CD4-positive, alpha-beta T cell treated with Interferon gamma for 1 hour (primary cell): ENCODE data around the gene CA5B.
"Not testable (repeated sequence)": the region's sequence is repeated elsewhere in the genome, so short reads cannot be mapped to it uniquely, and the experiment has no call there.

Source experiments
- DNase-seq: peaks from one replicate; pipeline ENCODE4 v3.0.0-alpha.2; 2020

The CA5B gene

DNA sequence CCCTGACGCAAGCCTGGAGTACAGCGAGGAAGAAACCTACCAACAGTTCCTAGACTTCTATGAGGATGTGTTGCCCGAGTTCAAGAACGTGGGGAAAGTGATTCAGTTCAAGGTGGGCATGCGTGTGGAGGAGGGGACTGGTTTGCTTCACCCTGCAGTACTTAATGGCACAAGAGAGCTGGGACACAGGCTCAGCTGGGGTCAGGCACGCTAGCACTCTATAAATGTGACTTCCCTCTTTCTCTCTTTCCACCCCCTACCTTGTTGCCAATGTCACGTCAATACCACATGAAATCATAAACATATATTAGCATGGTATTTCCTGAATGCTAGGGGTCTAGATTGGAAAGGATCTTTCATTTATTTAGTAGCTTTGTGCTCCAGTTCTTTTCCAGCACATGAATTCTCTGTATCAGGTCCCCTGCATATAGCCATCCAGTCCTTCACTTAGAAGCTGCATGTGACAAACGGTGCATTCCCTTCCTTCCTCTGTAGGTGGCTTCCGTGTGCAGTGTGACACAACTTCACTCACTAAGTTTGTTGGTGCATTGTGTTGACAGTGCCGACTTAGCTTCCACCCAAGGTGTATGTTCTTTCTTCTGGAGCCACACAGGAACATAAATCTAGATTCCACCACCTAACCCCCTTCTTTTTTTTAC, 77.8 kb downstream of the CA5B start:
- DNase-seq, result peak; percentile 19

DNA sequence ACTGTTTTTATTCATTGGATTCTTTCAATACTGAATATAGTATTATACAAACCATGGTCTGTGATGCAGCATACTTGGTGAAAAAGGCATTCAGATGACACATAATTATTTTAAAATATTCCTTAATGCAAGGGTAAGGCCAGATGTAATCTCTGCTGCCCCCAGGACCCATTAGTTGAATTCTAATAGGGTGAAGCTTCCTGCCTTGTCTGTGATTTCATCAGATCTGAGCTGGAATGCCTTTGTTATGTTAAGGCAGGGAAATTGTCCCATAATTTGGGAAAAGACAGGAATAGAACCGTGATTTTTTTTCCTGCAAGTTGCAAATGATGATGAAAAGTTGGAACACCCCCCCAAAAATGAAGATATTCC, 78.4 kb downstream of the CA5B start:
- no peak for DNase-seq

DNA sequence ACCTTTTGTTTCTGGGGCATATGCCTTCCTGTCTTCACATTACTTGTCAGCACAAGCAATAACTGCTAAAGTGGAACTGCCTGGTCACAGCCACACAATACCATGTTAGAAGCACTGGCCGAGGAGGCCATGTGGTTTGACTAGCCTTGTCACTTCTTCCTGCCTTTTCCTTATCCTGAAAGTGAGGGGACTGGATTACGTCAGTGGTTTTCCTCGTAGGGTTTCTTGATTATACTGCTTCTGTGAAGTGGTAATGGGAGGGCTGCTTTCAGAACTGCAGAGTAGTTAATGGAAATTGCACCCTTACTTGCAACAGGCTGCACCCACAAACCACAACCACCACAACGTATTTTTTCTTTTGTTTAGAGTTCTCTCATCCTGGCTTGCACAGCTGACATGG, 78.8 kb downstream of the CA5B start:
- DNase-seq, result peak; percentile 1

DNA sequence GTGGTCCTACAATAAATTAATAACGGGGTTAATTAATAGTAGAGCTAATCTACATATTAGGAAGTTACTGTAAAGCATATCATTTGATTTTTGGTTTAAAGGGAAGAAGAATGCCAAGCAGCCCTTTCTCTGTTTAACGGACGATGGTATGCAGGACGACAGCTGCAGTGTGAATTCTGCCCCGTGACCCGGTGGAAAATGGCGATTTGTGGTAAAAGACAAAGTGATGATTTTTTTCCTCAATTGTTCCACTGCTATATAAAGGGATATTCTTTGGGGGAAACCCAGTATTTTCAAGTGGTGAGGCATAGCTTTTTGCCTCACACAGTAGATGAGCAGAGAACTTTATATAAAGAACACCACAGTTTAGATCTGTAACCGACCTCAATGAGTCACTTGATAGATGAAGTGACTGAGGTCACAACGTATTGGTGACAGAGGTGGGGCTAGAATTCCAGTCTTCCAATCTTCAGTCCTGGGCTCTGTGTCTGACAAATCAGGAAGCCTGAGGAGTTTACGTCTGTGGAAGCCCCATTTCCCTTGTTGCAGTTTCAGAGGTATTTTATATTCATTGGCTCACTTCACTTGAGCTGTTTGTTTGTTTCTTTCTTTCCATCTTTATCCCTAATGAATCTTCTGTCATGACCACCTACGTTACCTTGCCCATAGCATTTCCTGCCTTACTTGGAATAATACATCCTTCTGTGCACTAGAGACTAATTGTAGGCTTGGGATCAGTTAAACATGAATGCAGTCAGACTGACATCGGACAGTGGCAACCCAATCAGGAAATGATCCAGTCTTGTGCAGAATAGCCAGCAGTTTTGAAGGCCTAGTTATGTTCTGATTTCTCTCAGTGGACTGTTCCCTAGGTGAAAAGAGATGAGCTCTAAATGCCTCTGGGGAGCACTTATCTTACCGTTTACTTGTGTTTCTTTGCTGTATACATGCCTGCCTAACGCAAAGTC, 82.3 kb downstream of the CA5B start:
- DNase-seq, result no peak

DNA sequence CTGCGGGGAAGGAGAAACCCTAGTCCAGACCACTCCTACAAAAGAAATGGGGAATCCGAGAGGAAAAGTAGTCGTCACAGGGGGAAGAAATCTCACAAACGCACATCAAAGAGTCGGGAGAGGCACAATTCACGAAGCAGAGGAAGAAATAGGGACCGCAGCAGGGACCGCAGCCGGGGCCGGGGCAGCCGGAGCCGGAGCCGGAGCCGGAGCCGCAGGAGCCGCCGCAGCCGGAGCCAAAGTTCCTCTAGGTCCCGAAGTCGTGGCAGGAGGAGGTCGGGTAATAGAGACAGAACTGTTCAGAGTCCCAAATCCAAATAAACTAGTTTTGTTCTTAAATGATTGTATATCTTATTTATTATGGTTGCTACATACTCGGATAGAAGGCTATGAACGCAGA, 84.9 kb downstream of the CA5B start:
- no peak for DNase-seq

DNA sequence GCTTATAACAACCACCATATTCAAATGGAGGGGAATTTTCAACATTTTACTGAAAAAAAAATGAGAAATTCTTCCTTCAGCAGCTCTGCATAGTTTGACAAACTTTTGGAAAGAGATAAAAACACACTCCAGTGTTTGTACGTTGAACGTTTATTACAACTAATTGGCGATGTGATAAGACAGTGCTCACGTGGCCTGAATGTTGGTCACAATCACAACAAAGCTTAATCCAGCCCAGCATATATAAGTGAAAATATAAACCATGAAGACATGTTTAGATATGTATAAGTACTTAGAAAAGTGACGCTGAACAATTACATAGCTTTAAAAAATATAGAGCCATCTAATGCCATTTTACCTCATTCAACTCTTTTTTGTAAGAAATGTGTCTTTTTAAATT, 87.9 kb downstream of the CA5B start:
- DNase-seq, result no peak

DNA sequence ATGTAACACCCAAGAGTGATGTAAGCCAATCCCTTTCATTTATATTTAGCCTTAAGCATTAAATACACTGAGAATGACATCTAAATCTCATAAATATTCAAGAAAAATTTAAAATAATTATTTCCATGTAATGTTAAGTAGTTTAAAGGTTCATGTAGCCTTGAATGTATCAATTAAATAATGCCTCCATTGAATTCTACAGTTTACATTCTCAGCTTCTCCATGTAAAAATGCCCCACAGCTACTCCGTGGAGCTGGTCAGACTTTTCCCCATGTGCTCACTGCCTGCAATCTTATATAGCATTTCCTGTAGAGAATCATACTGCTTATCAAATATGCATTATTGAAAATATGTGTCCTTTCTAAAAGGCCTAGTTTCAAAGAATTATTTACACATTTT, 91.1 kb downstream of the CA5B start:
- DNase-seq, result no peak

DNA sequence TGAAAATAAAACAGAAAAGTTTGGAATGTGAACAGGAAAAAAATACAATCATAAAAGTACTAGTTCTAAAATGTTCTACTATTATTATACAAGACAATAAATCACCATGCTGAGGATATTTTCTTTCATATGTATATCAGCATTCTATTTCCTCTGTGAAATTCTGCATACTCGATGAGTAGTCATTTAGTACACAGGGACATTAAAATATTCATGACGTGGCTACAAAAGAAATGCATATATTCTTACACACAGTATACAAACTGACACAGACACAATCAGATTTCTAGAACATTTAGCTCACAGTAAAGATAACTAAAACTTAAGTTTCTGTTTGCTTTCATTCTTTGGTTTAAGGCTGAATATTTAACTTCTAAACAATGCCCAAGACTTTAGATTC, 93.3 kb downstream of the CA5B start:
- DNase-seq, result not testable (repeated sequence)

DNA sequence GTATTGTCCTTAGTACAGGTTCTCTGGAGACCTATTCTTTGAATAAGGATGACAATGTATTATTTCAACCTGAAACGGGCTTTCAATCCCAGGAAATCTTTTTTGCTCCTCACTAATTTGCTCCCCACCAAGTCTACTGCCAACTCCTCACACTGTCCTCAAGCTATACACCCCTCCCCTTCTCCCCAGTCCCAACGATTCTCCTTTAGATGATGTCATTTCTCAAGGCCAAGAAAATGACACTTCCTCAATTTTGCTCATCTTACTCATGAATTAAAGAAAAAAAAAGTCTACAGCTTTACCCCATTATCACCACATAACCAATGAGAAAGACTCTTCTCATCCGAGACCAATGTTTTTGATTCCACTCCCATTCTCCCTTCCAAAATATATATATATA, 96.0 kb downstream of the CA5B start:
- DNase-seq, result no peak

DNA sequence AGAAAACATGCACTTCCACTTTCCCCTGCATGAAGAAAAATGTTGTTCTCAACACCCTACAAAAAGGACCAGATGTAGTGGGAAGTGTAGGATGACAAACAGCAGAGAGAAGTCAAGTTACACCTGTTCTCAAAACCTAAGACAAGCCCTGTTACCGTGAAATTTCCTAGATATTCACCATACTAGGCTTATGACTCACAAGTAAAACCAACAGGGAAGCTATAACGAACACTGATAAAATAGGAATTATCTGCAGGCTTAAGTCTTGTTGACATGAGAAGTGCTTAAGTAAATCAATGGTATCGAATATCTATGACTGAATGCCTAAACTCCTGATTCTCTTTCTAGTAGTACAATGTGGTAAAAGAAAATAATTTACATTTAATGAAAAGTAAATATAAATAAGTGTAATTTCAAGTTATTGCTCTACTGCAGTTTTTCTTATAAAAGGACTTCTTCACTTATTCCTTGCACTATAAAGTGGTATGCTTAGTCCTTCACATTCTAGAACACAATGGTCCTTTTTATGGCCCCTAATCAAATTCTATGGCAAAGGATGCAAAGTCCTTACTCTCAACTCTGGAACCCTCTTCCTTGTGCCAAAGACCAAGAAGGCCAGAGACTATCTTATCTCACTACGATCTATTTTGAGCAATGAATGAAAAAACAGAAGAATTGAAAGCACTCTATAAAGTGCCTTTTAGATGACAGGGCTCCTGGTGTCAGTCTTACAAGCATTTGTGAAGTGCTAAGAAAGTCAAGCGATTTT, 96.9 kb downstream of the CA5B start:
- DNase-seq, result no peak
